Endothelial cell of umbilical vein (primary cell): ENCODE results near the gene LRRFIP2. TPM values are rescaled to one million over a fixed set of nuclear protein-coding genes. Genes with fewer than 3 reads are reported as not detected.
"Not testable (repeated sequence)": the region's sequence is repeated elsewhere in the genome, so short reads cannot be mapped to it uniquely, and the experiment has no call there.

Experiments used
- BruUV-seq: library from RNA; stranded (reverse); fragments of 400-500 nt; replicated peaks from 2 replicates; lab custom pipeline; 2021; lab: Mats Ljungman, UMichigan
- CTCF ChIA-PET: fragments of 300-600, 350-600 bp; sonication (Branson Sonifier 250); formaldehyde crosslinking; loops from one replicate; lab custom pipeline; 2021; ENCODE audit warnings: antibody characterized with exemption, inconsistent platforms; lab: Charles Lee
- POLR2A ChIA-PET: fragments of 300-600, 350-600 bp; sonication (Branson Sonifier 250); formaldehyde crosslinking; loops from one replicate; lab custom pipeline; 2021; ENCODE audit warnings: antibody characterized with exemption, inconsistent platforms; lab: Charles Lee
- DNase-seq: peaks from one replicate; pipeline ENCODE4 v3.0.0-alpha.2; 2011; ENCODE audit warnings: low read depth, low spot score
- FAIRE-seq: peaks from 2 replicates; lab custom pipeline; 2011; peaks lifted over from hg19 to GRCh38; lab: Jason Lieb, UNC
- H2AFZ ChIP-seq: 2 replicates; pipeline ENCODE4 v1.6.0; 2012; ENCODE audit warnings: low read depth, low read length, control low read depth, inconsistent platforms
- H3K27ac ChIP-seq: 2 replicates; pipeline ENCODE4 v1.5.1; 2011; ENCODE audit warnings: low read depth, mild to moderate bottlenecking, control low read depth, low read length, moderate library complexity; ENCODE audit not compliant: insufficient read depth
- H3K27me3 ChIP-seq, 2 experiments: 2 replicates each; pipeline versions ENCODE4 v1.6.0 to v1.6.1; 2011; ENCODE audit warnings: low read length in 2 of 2, mixed read lengths in 1 of 2; ENCODE audit not compliant: control insufficient read depth in 2 of 2, insufficient read depth in 2 of 2
- H3K36me3 ChIP-seq, 2 experiments: 2 replicates in 1 of 2; 3 replicates in 1 of 2; pipeline ENCODE4 v1.5.1; 2011; ENCODE audit warnings: low read length in 2 of 2, mild to moderate bottlenecking in 1 of 2, moderate library complexity in 1 of 2; ENCODE audit not compliant: control insufficient read depth in 2 of 2, insufficient read depth in 2 of 2; ENCODE audit errors: extremely low read depth in 1 of 2
- H3K4me1 ChIP-seq: 3 replicates; pipeline ENCODE4 v1.5.1; 2011; ENCODE audit warnings: mild to moderate bottlenecking, low read length; ENCODE audit not compliant: control insufficient read depth, insufficient read depth; ENCODE audit errors: extremely low read depth
- H3K4me2 ChIP-seq: 2 replicates; pipeline ENCODE4 v1.6.1; 2011; ENCODE audit warnings: low read length, control low read depth, mixed read lengths; ENCODE audit not compliant: insufficient read depth
- H3K4me3 ChIP-seq, 3 experiments: fragments of 200-600 bp in 1 of 3; sonication (generic), shearing (Covaris generic) in 1 of 3; replicated peaks in 1 of 3; 2 replicates each; pipeline ENCODE4 v1.5.1; 2011 to 2016; ENCODE audit warnings: control low read depth in 3 of 3, low read length in 3 of 3, mild to moderate bottlenecking in 2 of 3, inconsistent platforms in 1 of 3, low read depth in 1 of 3, moderate library complexity in 1 of 3; ENCODE audit not compliant: insufficient read depth in 1 of 3
- H3K79me2 ChIP-seq: 2 replicates; pipeline ENCODE4 v1.6.0; 2012; ENCODE audit warnings: low read length, inconsistent platforms; ENCODE audit not compliant: control insufficient read depth, insufficient read depth
- H3K9ac ChIP-seq: replicated peaks from 2 replicates; pipeline ENCODE3; 2011; ENCODE audit warnings: low read length, control low read depth; ENCODE audit not compliant: insufficient read depth; ENCODE audit errors: extremely low read depth
- H3K9me1 ChIP-seq: replicated peaks from 3 replicates; pipeline ENCODE4 v1.6.0; 2011; ENCODE audit warnings: mild to moderate bottlenecking, low read length; ENCODE audit not compliant: control insufficient read depth, insufficient read depth; ENCODE audit errors: extremely low read depth
- H3K9me3 ChIP-seq: replicated peaks from 2 replicates; pipeline ENCODE4 v1.5.1; 2012; ENCODE audit warnings: low read length, inconsistent platforms; ENCODE audit not compliant: control insufficient read depth, insufficient read depth
- H4K20me1 ChIP-seq: replicated peaks from 2 replicates; pipeline ENCODE3; 2011; ENCODE audit warnings: mild to moderate bottlenecking, low read length; ENCODE audit not compliant: control insufficient read depth, insufficient read depth; ENCODE audit errors: extremely low read depth
- EZH2 ChIP-seq: IDR thresholded peaks from 2 replicates; pipeline ENCODE4 v1.6.1; 2012; ENCODE audit warnings: borderline replicate concordance, low read depth, mild to moderate bottlenecking, moderate library complexity, low read length, inconsistent platforms; ENCODE audit not compliant: severe bottlenecking
- FOS ChIP-seq: IDR thresholded peaks from 2 replicates; pipeline ENCODE4 v1.6.1; 2011; ENCODE audit warnings: mild to moderate bottlenecking, low read length, moderate library complexity, borderline replicate concordance; ENCODE audit not compliant: insufficient read depth
- GATA2 ChIP-seq: IDR thresholded peaks from 2 replicates; pipeline ENCODE4 v1.7.0; 2011; ENCODE audit warnings: low read depth, mild to moderate bottlenecking, moderate library complexity, mixed read lengths, low read length; ENCODE audit not compliant: insufficient read length, insufficient read depth
- JUN ChIP-seq: IDR thresholded peaks from 2 replicates; pipeline ENCODE4 v1.6.1; 2011; ENCODE audit warnings: borderline replicate concordance, low read depth; ENCODE audit not compliant: insufficient read length, insufficient read depth
- MYC ChIP-seq: IDR thresholded peaks from one replicate; pipeline ENCODE4 v1.6.1; 2011; ENCODE audit warnings: mild to moderate bottlenecking, low read depth, low read length
- POLR2A ChIP-seq: IDR thresholded peaks from 2 replicates; pipeline ENCODE4 v1.6.1; 2012; ENCODE audit warnings: low read depth, mild to moderate bottlenecking, control low read depth, low read length
- POLR2AphosphoS5 ChIP-seq: IDR thresholded peaks from 2 replicates; pipeline ENCODE4 v1.6.1; 2012; ENCODE audit warnings: low read depth, mild to moderate bottlenecking, control low read depth, low read length, moderate library complexity; ENCODE audit not compliant: insufficient read depth
- dilution Hi-C: fragments of 300-500 bp; cut with MboI; formaldehyde crosslinking; loops from one replicate; pipeline ENCODE4 v1.15.0; 2019; ENCODE audit warnings: low sequenced_read_pairs; ENCODE audit not compliant: extremely low pct_ligation_motif_present
- intact Hi-C: fragments of 100-400 bp; cut with micrococcal nuclease; formaldehyde crosslinking; loops from one replicate; pipeline ENCODE4 v1.10.0; 2022
- polyA plus RNA-seq, 4 experiments: library from polyadenylated mRNA; depleted of rRNA in 3 of 4; stranded (reverse) in 3 of 4; unstranded in 1 of 4; fragments of >200 nt; gene quantifications; 2 replicates each; pipeline versions ENCODE4 v1.2.1 to v1.2.3, GENCODE V29; 2011 to 2012; ENCODE audit warnings: missing spikeins in 1 of 4
- total RNA-seq: library from RNA; stranded (reverse); gene quantifications from 2 replicates; pipeline ENCODE4 v1.2.3, GENCODE V29; 2021
- TF ChIP-seq, protein P1 (sequence below), 2 donors: IDR thresholded peaks; 1 replicate in 1 of 2; 2 replicates in 1 of 2; pipeline ENCODE4 v1.5.1; 2011; ENCODE audit warnings: low read length in 2 of 2, mild to moderate bottlenecking in 2 of 2, moderate library complexity in 2 of 2, control low read depth in 1 of 2, inconsistent platforms in 1 of 2, low read depth in 1 of 2; ENCODE audit not compliant: insufficient read depth in 1 of 2; ENCODE audit errors: extremely low read depth in 1 of 2
- TF ChIP-seq, protein P2 (sequence below): IDR thresholded peaks from 2 replicates; pipeline ENCODE4 v1.6.1; 2011; ENCODE audit not compliant: insufficient read depth, insufficient read length

LRRFIP2 gene
- total and polyA plus RNA-seq, 2 donors (not counting 3 experiments of a cell fraction or from before 2014, with no cell fraction given): 20.8 to 78.9 TPM

DNA sequence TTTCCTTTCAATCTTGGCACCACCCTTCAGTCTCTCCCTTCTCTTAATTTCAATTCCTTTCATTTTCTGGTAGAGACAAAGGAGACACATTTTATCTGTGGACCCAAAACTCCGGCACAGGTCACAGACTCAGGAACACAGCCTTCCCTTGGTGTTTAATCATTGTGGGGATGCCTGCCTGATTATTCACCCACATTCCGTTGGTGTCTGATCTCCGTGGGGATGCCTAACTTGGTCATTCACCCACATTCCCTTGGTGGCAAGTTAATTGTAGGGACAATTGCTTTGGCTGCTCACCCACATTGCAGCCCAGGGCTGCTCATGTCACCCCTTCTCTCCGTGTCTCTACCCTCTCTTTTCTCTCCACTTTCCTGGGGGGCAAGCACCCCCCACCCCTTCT lies 31.7 kb upstream of the LRRFIP2 start:
- H3K27ac ChIP-seq, H3K9me1 ChIP-seq, intact Hi-C loops, CTCF ChIA-PET, H3K27me3 ChIP-seq, H3K4me2 ChIP-seq, BruUV-seq, FAIRE-seq, dilution Hi-C loops, H2AFZ ChIP-seq, H3K9me3 ChIP-seq, H3K36me3 ChIP-seq, H3K4me3 ChIP-seq, H3K79me2 ChIP-seq, H4K20me1 ChIP-seq, DNase-seq, H3K9ac ChIP-seq, POLR2A ChIA-PET, H3K4me1 ChIP-seq: not testable (repeated sequence)

DNA sequence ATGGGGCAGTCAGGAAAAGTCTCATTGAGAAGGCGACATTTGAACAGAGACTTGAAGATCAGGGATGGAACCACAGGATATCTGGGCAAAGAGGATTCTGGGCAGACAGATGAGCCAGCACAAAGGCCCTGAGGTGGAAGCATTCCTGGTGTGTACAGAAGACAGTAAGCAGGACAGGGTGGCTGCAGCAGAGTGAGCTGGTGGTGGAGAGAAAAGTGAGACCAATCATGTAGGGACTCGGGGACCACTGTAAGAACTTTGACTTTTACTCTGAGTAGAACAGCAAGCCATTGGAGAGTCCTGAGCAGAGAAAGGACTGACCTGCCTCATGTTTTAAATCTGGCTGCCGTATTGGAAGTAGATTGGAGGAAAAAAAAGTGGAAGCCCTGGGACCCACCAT lies 29.9 kb upstream of the LRRFIP2 start:
- Histone ChIP-seq H3K36me3 (no peaks in the 10 kb centered on the region), H2AFZ (no peak overlapping the region), H3K4me2 (no peak overlapping the region), H4K20me1 (no peaks in the 10 kb centered on the region), H3K9me3 (no peaks in the 10 kb centered on the region), H3K9ac (no peak overlapping the region), H3K79me2 (no peaks in the 10 kb centered on the region), H3K27ac (no peak overlapping the region), H3K27me3 (peaks cover 5 to 7% of the 10 kb centered on the region in 2 experiments), H3K4me1 (no peaks in the 10 kb centered on the region), H3K4me3 (no peak overlapping the region), H3K9me1 (no peaks in the 10 kb centered on the region)
- no TSS peak for BruUV-seq
- no peak for TF ChIP-seq FOS
- no peak for TF ChIP-seq POLR2A
- TF ChIP-seq GATA2: no peak
- TF ChIP-seq MYC: no peak
- TF ChIP-seq JUN: no peak
- no peak for TF ChIP-seq POLR2AphosphoS5
- no peak for TF ChIP-seq EZH2
- TF ChIP-seq, protein P1, sequence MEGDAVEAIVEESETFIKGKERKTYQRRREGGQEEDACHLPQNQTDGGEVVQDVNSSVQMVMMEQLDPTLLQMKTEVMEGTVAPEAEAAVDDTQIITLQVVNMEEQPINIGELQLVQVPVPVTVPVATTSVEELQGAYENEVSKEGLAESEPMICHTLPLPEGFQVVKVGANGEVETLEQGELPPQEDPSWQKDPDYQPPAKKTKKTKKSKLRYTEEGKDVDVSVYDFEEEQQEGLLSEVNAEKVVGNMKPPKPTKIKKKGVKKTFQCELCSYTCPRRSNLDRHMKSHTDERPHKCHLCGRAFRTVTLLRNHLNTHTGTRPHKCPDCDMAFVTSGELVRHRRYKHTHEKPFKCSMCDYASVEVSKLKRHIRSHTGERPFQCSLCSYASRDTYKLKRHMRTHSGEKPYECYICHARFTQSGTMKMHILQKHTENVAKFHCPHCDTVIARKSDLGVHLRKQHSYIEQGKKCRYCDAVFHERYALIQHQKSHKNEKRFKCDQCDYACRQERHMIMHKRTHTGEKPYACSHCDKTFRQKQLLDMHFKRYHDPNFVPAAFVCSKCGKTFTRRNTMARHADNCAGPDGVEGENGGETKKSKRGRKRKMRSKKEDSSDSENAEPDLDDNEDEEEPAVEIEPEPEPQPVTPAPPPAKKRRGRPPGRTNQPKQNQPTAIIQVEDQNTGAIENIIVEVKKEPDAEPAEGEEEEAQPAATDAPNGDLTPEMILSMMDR (IDR thresholded peaks at IDR 0.05; ENCODE audit: extremely low read depth in 1 of 2, insufficient read depth in 1 of 2, low read depth in 1 of 2, low read length in 2 of 2): no peak
- TF ChIP-seq, protein P2, sequence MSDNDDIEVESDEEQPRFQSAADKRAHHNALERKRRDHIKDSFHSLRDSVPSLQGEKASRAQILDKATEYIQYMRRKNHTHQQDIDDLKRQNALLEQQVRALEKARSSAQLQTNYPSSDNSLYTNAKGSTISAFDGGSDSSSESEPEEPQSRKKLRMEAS: no peak
- DNase-seq: no peak
- dilution Hi-C loops (no loop called here), intact Hi-C loops (no loop called here)
- CTCF ChIA-PET: interaction anchor here (0.8 to 2.3 kb wide), 3 partner anchors 9 to 180 kb away, joined by 3 to 6 read pairs (median 6); partner anchors contain the start of gene LRRFIP2
- POLR2A ChIA-PET: no interaction called here
- no peak for FAIRE-seq
